Bronchial epithelial cell (primary cell): ENCODE measurements around the gene IVL. TPM values are rescaled to one million over a fixed set of nuclear protein-coding genes. Genes with fewer than 3 reads are reported as not detected.
A peak's percentile ranks its signal among the peaks of the same experiment; 100 is the strongest.

Experiments used
- DNase-seq: peaks from one replicate; pipeline ENCODE4 v3.0.0-alpha.2; 2010; ENCODE audit warnings: low read depth
- FAIRE-seq: peaks from 2 replicates; lab custom pipeline; 2011; peaks lifted over from hg19 to GRCh38; lab: Jason Lieb, UNC
- H3K27me3 ChIP-seq: 2 replicates; pipeline ENCODE4 v1.5.1; 2011; ENCODE audit warnings: low read length; ENCODE audit not compliant: control insufficient read depth, insufficient read depth
- H3K36me3 ChIP-seq: 2 replicates; pipeline ENCODE4 v1.5.1; 2011; ENCODE audit warnings: low read length; ENCODE audit not compliant: control insufficient read depth, insufficient read depth
- H3K4me3 ChIP-seq: 2 replicates; pipeline ENCODE4 v1.5.1; 2011; ENCODE audit warnings: mild to moderate bottlenecking, low read depth, low read length, control low read depth
- CTCF ChIP-seq: IDR thresholded peaks from 2 replicates; pipeline ENCODE4 v1.5.1; 2011; ENCODE audit warnings: mild to moderate bottlenecking, moderate library complexity, low read length, control low read depth, inconsistent platforms; ENCODE audit not compliant: insufficient read depth, severe bottlenecking
- total RNA-seq: library from RNA; depleted of rRNA; stranded (reverse); fragments of >200 nt; gene quantifications from 2 replicates; pipeline ENCODE4 v1.2.1, GENCODE V29; 2014

The IVL gene
- total RNA-seq, 1 donor from 2014 or later = 1.6 TPM

- TF ChIP-seq CTCF = no peak
- Histone ChIP-seq H3K36me3 (no peaks in the 10 kb centered on the region), H3K4me3 (no peak overlapping the region), H3K27me3 (no peaks in the 10 kb centered on the region)
- FAIRE-seq (peak; percentile 98), DNase-seq (peak; percentile 94)
Observed at GRCh38 chr1:152953761-152954160, 45.4 kb downstream of the IVL start.

GRCh38 chr1:152954436-152954835 is 46.1 kb downstream of the IVL start:
- H3K27me3 ChIP-seq = no peaks in the 10 kb centered on the region
- FAIRE-seq (peak; percentile 95), DNase-seq (peak; percentile 97)
- no peaks in the 10 kb centered on the region for H3K36me3 ChIP-seq
- H3K4me3 ChIP-seq = no peak overlapping the region
- TF ChIP-seq CTCF = no peak

GRCh38 chr1:152957561-152957960 is 49.2 kb downstream of the IVL start:
- H3K36me3 ChIP-seq = no peaks in the 10 kb centered on the region
- no peak for TF ChIP-seq CTCF
- FAIRE-seq = no peak

GRCh38 chr1:152959273-152959672 is 50.9 kb downstream of the IVL start:
- no peaks in the 10 kb centered on the region for H3K27me3 ChIP-seq
- TF ChIP-seq CTCF = no peak
- no peak overlapping the region for H3K4me3 ChIP-seq
- FAIRE-seq = no peak
- no peak for DNase-seq
- no peaks in the 10 kb centered on the region for H3K36me3 ChIP-seq

More at GRCh38 chr1:152957561-152957960, 49.2 kb downstream of the IVL start:
- Histone ChIP-seq H3K27me3 (no peaks in the 10 kb centered on the region), H3K4me3 (no peak overlapping the region)
- no peak for DNase-seq

- no peak for TF ChIP-seq CTCF
- no peaks in the 10 kb centered on the region for H3K27me3 ChIP-seq
- H3K36me3 ChIP-seq = no peaks in the 10 kb centered on the region
- H3K4me3 ChIP-seq = no peak overlapping the region
- no peak for FAIRE-seq
- DNase-seq = peak; percentile 51
Observed at GRCh38 chr1:152959801-152960451, 51.6 kb downstream of the IVL start.
